Lung (tissue), 12 donors: ENCODE data around the gene RCN2. TPM values are rescaled to one million over a fixed set of nuclear protein-coding genes. Genes with fewer than 3 reads are reported as not detected.

Source experiments
- ATAC-seq: fragments of 200-7000 bp; cut with Tn5 transposase; one replicate; pipeline ENCODE4 v1.9.1; 2020; ENCODE audit warnings: moderate number of reproducible peaks; ENCODE audit not compliant: insufficient read depth, low FRiP score
- DNase-seq, 3 donors: peaks; one replicate each; pipeline ENCODE4 v3.0.0-alpha.2; 2013 to 2017
- H3K27ac ChIP-seq, 2 donors: one replicate each; pipeline ENCODE4 v1.5.1; 2013; ENCODE audit warnings: mild to moderate bottlenecking in 2 of 2, moderate library complexity in 2 of 2, control low read depth in 1 of 2, inconsistent platforms in 1 of 2, low read depth in 1 of 2, low read length in 1 of 2
- H3K27me3 ChIP-seq, 3 donors: one replicate each; pipeline ENCODE4 v1.5.1; 2013; ENCODE audit warnings: low read length in 2 of 3; ENCODE audit not compliant: control insufficient read depth in 3 of 3, insufficient read depth in 3 of 3
- H3K36me3 ChIP-seq, 4 donors: one replicate each; pipeline ENCODE4 v1.5.1; 2013; ENCODE audit warnings: low read length in 4 of 4, mild to moderate bottlenecking in 1 of 4, moderate library complexity in 1 of 4; ENCODE audit not compliant: control insufficient read depth in 4 of 4, insufficient read depth in 4 of 4
- H3K4me1 ChIP-seq, 5 donors: one replicate each; pipeline ENCODE4 v1.5.1; 2013; ENCODE audit warnings: low read length in 5 of 5, mild to moderate bottlenecking in 2 of 5, moderate library complexity in 1 of 5; ENCODE audit not compliant: control insufficient read depth in 5 of 5, insufficient read depth in 5 of 5
- H3K4me3 ChIP-seq: one replicate; pipeline ENCODE4 v1.5.1; 2013; ENCODE audit warnings: mild to moderate bottlenecking, control low read depth, moderate library complexity
- H3K9ac ChIP-seq, 2 donors: one replicate each; pipeline ENCODE4 v1.5.1; 2013; ENCODE audit warnings: low read length in 2 of 2, control low read depth in 1 of 2; ENCODE audit not compliant: insufficient read depth in 1 of 2
- H3K9me3 ChIP-seq, 4 donors: one replicate each; pipeline ENCODE4 v1.5.1; 2013; ENCODE audit warnings: low read length in 3 of 4, mild to moderate bottlenecking in 1 of 4, moderate library complexity in 1 of 4; ENCODE audit not compliant: control insufficient read depth in 4 of 4, insufficient read depth in 3 of 4
- CTCF ChIP-seq: IDR thresholded peaks from 2 replicates; pipeline ENCODE4 v1.5.1; 2012; ENCODE audit warnings: mild to moderate bottlenecking; ENCODE audit errors: control extremely low read depth, extremely low read depth
- WGBS, 2 donors: extraction: QIAGEN DNeasy Blood & Tissue Kit; methylation state at CpG; one replicate each; pipeline ENCODE4 v1.1.7; 2013; 5-methylcytosine and 5-hydroxymethylcytosine counted together
- polyA plus RNA-seq, 2 donors: library from polyadenylated mRNA; stranded (reverse); fragments of 200-250 nt; gene quantifications; one replicate each; pipeline ENCODE4 v1.2.1, GENCODE V29; 2013
- total RNA-seq, 2 donors: library from RNA; depleted of rRNA in 1 of 2; stranded (reverse); fragments of >200 nt in 1 of 2; gene quantifications; one replicate each; pipeline ENCODE4 v1.2.1, GENCODE V29; 2014 to 2021
- donor health status: control.
- donor health status: control.
- donor health status: Bipolar disorder and iron deficiency.
- donor health status: healthy.
- donor health status: DM: yes; HTN: yes; CAD: no.

The RCN2 gene
- total and polyA plus RNA-seq, 4 donors: 28.7 to 66.1 (median 34.2) TPM

DNA sequence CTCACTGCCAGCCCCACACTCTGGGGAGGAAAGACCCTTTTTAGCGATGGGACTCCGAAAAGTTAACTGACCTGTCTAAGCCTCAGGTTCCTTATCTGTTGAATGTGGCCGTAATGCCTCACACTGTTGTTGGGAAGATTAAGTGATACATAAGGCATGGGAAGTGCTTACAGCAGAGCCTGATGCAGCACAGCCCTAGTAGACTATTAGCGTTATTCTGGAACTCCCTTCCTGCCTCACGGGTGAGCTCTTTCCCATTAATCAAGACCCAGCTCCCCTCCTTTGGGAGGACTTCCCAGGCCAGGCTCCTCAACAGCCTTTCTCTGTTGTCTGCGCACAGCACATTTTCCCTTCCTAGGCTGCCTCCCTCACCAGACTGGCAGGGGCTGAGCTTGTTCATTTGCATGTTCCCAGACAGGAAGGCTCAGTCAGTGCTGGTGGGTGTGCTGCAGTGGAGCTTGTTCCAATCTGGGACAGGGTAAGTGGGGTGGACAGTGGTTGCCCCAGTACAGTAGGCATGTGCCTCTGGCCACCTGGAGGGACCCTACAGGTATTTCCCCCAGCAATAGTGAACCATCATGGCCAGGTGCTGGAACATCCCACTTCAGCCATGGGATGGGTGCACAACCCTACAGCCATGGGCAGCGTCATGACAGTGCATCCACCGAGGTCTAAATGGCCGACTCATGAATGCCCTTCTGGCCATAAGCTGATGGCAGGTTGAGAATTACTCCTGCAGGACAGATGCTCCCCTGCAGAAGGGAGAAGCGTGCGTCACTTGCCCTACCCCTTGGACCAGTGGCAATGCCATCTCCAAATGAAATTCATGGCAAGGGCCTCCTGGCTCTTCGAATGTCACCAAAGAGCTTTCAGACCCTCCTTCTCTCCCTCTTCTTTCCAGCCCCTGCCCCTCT lies 57.6 kb downstream of the RCN2 start:
- Histone ChIP-seq H3K4me1 (peaks cover 0 to 8% (median 0%) of the 10 kb centered on the region in 5 donors), H3K9me3 (no peaks in the 10 kb centered on the region), H3K36me3 (no peaks in the 10 kb centered on the region), H3K27ac (peak overlapping the region; percentile 0 to 32), H3K27me3 (no peaks in the 10 kb centered on the region), H3K9ac (no peak overlapping the region), H3K4me3 (no peak overlapping the region)
- ATAC-seq: no peak
- 61 to 71% methylated on average over 12 of the region's 12 CpGs for WGBS, 2 donors
- no peak for TF ChIP-seq CTCF
- DNase-seq: peak in 1 of 3 donors; percentile 28

GRCh38 chr15:76991048-76991447 lies 59.5 kb downstream of the RCN2 start:
- Histone ChIP-seq H3K27ac (no peak overlapping the region), H3K27me3 (no peaks in the 10 kb centered on the region), H3K4me3 (no peak overlapping the region), H3K9me3 (no peaks in the 10 kb centered on the region), H3K36me3 (no peaks in the 10 kb centered on the region), H3K4me1 (peaks cover 0 to 14% (median 0%) of the 10 kb centered on the region in 5 donors), H3K9ac (no peak overlapping the region)
- no peak for ATAC-seq
- no peak for DNase-seq
- 40 to 70% methylated on average over 7 of the region's 7 CpGs for WGBS, 2 donors
- no peak for TF ChIP-seq CTCF

DNA sequence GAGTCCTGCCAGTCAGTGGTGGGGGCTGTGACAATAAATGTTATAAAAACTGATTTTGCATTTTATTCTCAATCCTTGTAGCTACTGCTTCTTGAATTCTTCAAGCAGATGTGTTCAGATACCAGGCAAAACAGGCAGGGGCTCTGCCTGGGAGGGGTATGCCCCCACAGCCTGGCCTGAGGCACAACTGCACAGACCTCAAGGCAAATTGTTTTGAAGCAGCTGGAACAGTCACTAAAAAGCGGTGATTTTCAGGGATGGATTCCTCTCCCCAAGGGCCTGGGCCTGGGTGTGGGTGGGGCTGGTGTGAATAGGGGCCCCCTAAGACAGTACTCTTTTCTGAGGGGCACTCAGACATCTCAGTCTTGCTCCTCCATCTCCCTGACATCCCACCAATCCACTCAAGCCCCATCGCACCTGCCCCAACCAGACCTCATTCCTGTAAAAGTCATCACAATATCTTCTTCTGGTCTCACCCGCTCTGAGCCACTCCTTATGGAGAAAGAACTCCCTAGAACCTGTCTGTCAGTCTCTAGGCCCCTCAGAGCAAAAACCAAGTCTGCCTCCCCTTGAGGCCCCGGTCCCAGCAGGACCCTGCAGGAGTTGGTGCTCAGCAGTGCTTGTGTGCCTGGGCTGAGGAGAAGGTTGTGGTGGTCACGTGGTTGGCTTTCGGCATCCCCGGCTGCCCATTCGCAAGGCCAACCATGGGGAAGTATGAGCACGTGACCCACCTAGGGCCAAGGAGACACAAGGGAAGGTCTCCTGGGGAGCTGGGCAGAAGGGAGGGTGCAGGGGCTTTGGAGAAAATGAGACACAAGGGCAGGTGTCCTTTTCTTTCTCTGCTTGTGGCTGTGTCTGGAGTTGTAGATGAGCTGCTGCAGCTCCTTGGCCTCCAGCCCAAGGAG lies 60.4 kb downstream of the RCN2 start:
- H3K9me3 ChIP-seq: no peaks in the 10 kb centered on the region
- H3K4me3 ChIP-seq: no peak overlapping the region
- ATAC-seq (no peak), DNase-seq (no peak)
- H3K27ac ChIP-seq: no peak overlapping the region
- H3K9ac ChIP-seq: no peak overlapping the region
- 63 to 81% methylated on average over 9 of the region's 9 CpGs for WGBS, 2 donors
- no peak for TF ChIP-seq CTCF
- no peaks in the 10 kb centered on the region for H3K36me3 ChIP-seq
- H3K27me3 ChIP-seq: no peaks in the 10 kb centered on the region
- H3K4me1 ChIP-seq: peaks cover 0 to 23% (median 0%) of the 10 kb centered on the region in 5 donors
